HepG2 (cell line): ENCODE data around the gene OGFOD3. TPM values are rescaled to one million over a fixed set of nuclear protein-coding genes. Genes with fewer than 3 reads are reported as not detected.

Experiments
- ATAC-seq: fragments of 200-7000 bp; cut with Tn5 transposase; 3 replicates; pipeline ENCODE4 v1.9.1; 2020; ENCODE audit warnings: mild to moderate bottlenecking, moderate library complexity
- BruUV-seq: library from RNA; stranded (reverse); fragments of 400-500 nt; replicated peaks from 2 replicates; lab custom pipeline; 2021; lab: Mats Ljungman, UMichigan
- CTCF ChIA-PET: fragments of 300-600 bp; formaldehyde crosslinking; extraction: SDS; loops from one replicate; lab custom pipeline; 2021; ENCODE audit warnings: low total read pairs, inconsistent platforms, low intra/inter-chr PET ratio; lab: Yijun Ruan, JAX
- POLR2A ChIA-PET: fragments of 350-600 bp; sonication (Branson Sonifier 250); formaldehyde crosslinking; loops from one replicate; lab custom pipeline; 2020; ENCODE audit warnings: antibody characterized with exemption, inconsistent platforms; lab: Yijun Ruan, JAX
- DNase-seq: peaks from one replicate; pipeline ENCODE4 v3.0.0-alpha.2; 2015; ENCODE audit warnings: low spot score
- FAIRE-seq: peaks from 3 replicates; lab custom pipeline; 2011; peaks lifted over from hg19 to GRCh38; lab: Jason Lieb, UNC
- H2AFZ ChIP-seq: one replicate; pipeline ENCODE4 v1.6.1; 2011; ENCODE audit warnings: low read length, inconsistent platforms
- H3K27ac ChIP-seq: fragments of 300-600 bp; 3 replicates; pipeline ENCODE4 v1.8.0; 2011; ENCODE audit warnings: mixed run types, mild to moderate bottlenecking, mixed read lengths, low read length, inconsistent platforms; ENCODE audit not compliant: insufficient read depth; ENCODE audit errors: extremely low read length
- H3K27me3 ChIP-seq, 2 experiments: fragments of 200-600 bp in 1 of 2; 2 replicates in 1 of 2; 3 replicates in 1 of 2; pipeline versions ENCODE4 v1.6.0 to v1.8.0; 2011; ENCODE audit warnings: low read length in 2 of 2, mild to moderate bottlenecking in 2 of 2, moderate library complexity in 2 of 2, inconsistent platforms in 1 of 2; ENCODE audit not compliant: insufficient read depth in 2 of 2, control insufficient read depth in 1 of 2
- H3K36me3 ChIP-seq, 2 experiments: fragments of 200-600 bp in 1 of 2; replicated peaks in 1 of 2; 2 replicates in 1 of 2; 3 replicates in 1 of 2; pipeline versions ENCODE4 v1.5.1 to v1.8.0; 2011; ENCODE audit warnings: low read length in 2 of 2, inconsistent platforms in 1 of 2; ENCODE audit not compliant: insufficient read depth in 2 of 2, control insufficient read depth in 1 of 2
- H3K4me1 ChIP-seq: 2 replicates; pipeline ENCODE4 v1.5.1; 2012; ENCODE audit warnings: low read length, inconsistent platforms; ENCODE audit not compliant: insufficient read depth
- H3K4me2 ChIP-seq: 2 replicates; pipeline ENCODE4 v1.6.0; 2011; ENCODE audit warnings: low read depth, low read length, inconsistent platforms
- H3K4me3 ChIP-seq, 3 experiments: fragments of 200-600 bp in 1 of 3; sonication (generic), shearing (Covaris generic) in 1 of 3; replicated peaks in 1 of 3; 2 replicates each; pipeline ENCODE4 v1.5.1; 2011 to 2016; ENCODE audit warnings: low read length in 3 of 3, inconsistent platforms in 2 of 3, low read depth in 2 of 3, mild to moderate bottlenecking in 2 of 3, control low read depth in 1 of 3, mixed read lengths in 1 of 3; ENCODE audit not compliant: insufficient read depth in 1 of 3
- H3K79me2 ChIP-seq: one replicate; pipeline ENCODE4 v1.6.1; 2011; ENCODE audit warnings: low read length, inconsistent platforms; ENCODE audit not compliant: insufficient read depth
- H3K9ac ChIP-seq: 2 replicates; pipeline ENCODE4 v1.6.0; 2011; ENCODE audit warnings: mild to moderate bottlenecking, low read depth, low read length, inconsistent platforms; ENCODE audit not compliant: insufficient read depth
- H3K9me3 ChIP-seq: 2 replicates; pipeline ENCODE4 v1.5.1; 2012; ENCODE audit warnings: mild to moderate bottlenecking, low read length
- H4K20me1 ChIP-seq: 2 replicates; pipeline ENCODE4 v1.6.0; 2011; ENCODE audit warnings: inconsistent platforms, mild to moderate bottlenecking, low read length, moderate library complexity; ENCODE audit not compliant: insufficient read depth
- AGO2 ChIP-seq: fragments of 200-400 bp; formaldehyde crosslinking; optimal IDR thresholded peaks from 2 replicates; pipeline ENCODE3; 2017; ENCODE audit warnings: mild to moderate bottlenecking, low read depth, low read length, moderate library complexity
- ARNT ChIP-seq: fragments of 450-650 bp; IDR thresholded peaks from 2 replicates; pipeline ENCODE4 v1.6.1; 2017
- ATF7 ChIP-seq, 2 experiments: fragments of 450-650 bp in 1 of 2; sonication (generic) in 1 of 2; formaldehyde crosslinking in 1 of 2; IDR thresholded peaks; 2 replicates each; pipeline versions ENCODE4 v1.4.0 to v1.6.1; 2016 to 2020; ENCODE audit warnings: antibody characterized with exemption in 1 of 2, mild to moderate bottlenecking in 1 of 2, missing genetic modification reagents in 1 of 2
- CERS6 ChIP-seq: sonication (generic); formaldehyde crosslinking; IDR thresholded peaks from 2 replicates; pipeline ENCODE4 v1.5.0; 2020; ENCODE audit warnings: missing genetic modification reagents
- EZH2 ChIP-seq: conservative IDR thresholded peaks from 2 replicates; pipeline ENCODE4 v1.6.1; 2012; ENCODE audit warnings: mild to moderate bottlenecking, low read depth, low read length, moderate library complexity
- FOXM1 ChIP-seq: sonication (generic); formaldehyde crosslinking; IDR thresholded peaks from 2 replicates; pipeline ENCODE4 v1.5.0; 2020; ENCODE audit warnings: missing genetic modification reagents
- MED13 ChIP-seq: sonication (generic); formaldehyde crosslinking; IDR thresholded peaks from 2 replicates; pipeline ENCODE4 v1.5.0; 2020; ENCODE audit warnings: missing genetic modification reagents
- MIER2 ChIP-seq: IDR thresholded peaks from 2 replicates; pipeline ENCODE4 v1.6.1; 2016; ENCODE audit warnings: missing biosample characterization, missing genetic modification reagents
- NFIC ChIP-seq: IDR thresholded peaks from 2 replicates; pipeline ENCODE4 v1.6.1; 2012; ENCODE audit warnings: mild to moderate bottlenecking, low read length, inconsistent platforms
- PREB ChIP-seq: sonication (generic); formaldehyde crosslinking; IDR thresholded peaks from 2 replicates; pipeline ENCODE4 v1.4.0; 2020; ENCODE audit warnings: missing genetic modification reagents
- RFX5 ChIP-seq: IDR thresholded peaks from 2 replicates; pipeline ENCODE4 v1.6.1; 2011; ENCODE audit warnings: low read depth, low read length, improper control_type of control experiment
- SP5 ChIP-seq: IDR thresholded peaks from 2 replicates; pipeline ENCODE4 v1.6.1; 2016; ENCODE audit warnings: low read depth, borderline replicate concordance
- TCF12 ChIP-seq, 2 experiments: fragments of 450-650 bp in 1 of 2; sonication (generic) in 1 of 2; formaldehyde crosslinking in 1 of 2; IDR thresholded peaks; 2 replicates each; pipeline versions ENCODE4 v1.6.1 to v1.8.0; 2017 to 2022; ENCODE audit warnings: antibody characterized with exemption in 1 of 2, mild to moderate bottlenecking in 1 of 2, missing genetic modification reagents in 1 of 2, moderate library complexity in 1 of 2
- ZBTB38 ChIP-seq: sonication (generic); formaldehyde crosslinking; IDR thresholded peaks from 2 replicates; pipeline ENCODE4 v1.5.1; 2020; ENCODE audit warnings: mild to moderate bottlenecking, missing genetic modification reagents
- ZBTB44 ChIP-seq: sonication (generic); formaldehyde crosslinking; IDR thresholded peaks from 2 replicates; pipeline ENCODE4 v1.4.0; 2020; ENCODE audit warnings: missing genetic modification reagents
- ZNF431 ChIP-seq: sonication (generic); formaldehyde crosslinking; IDR thresholded peaks from 2 replicates; pipeline ENCODE4 v1.9.0; 2022; ENCODE audit warnings: missing genetic modification reagents, low read depth, mild to moderate bottlenecking, borderline replicate concordance
- ZNF691 ChIP-seq: sonication (generic); formaldehyde crosslinking; IDR thresholded peaks from 2 replicates; pipeline ENCODE4 v1.4.0; 2020; ENCODE audit warnings: missing genetic modification reagents, low read depth, mild to moderate bottlenecking, borderline replicate concordance
- ZNF83 ChIP-seq: sonication (generic); formaldehyde crosslinking; IDR thresholded peaks from 2 replicates; pipeline ENCODE4 v1.4.0; 2020; ENCODE audit warnings: missing genetic modification reagents, mild to moderate bottlenecking, borderline replicate concordance
- WGBS: methylation state at CpG from one replicate; pipeline ENCODE4 v1.1.6; 2017; ENCODE audit warnings: low lambda C conversion rate; 5-methylcytosine and 5-hydroxymethylcytosine counted together
- in situ Hi-C: cut with HindIII; loops from 2 replicates; pipeline ENCODE4 v1.10.0; 2017; ENCODE audit warnings: low pct_unique_long_range_greater_than_20kb; ENCODE audit not compliant: extremely low pct_ligation_motif_present
- intact Hi-C: fragments of 100-400 bp; cut with micrococcal nuclease; formaldehyde crosslinking; loops from one replicate; pipeline ENCODE4 v1.10.0; 2022; ENCODE audit not compliant: unreplicated experiment
- polyA plus RNA-seq, 8 experiments: library from polyadenylated mRNA; depleted of rRNA in 3 of 8; stranded (reverse) in 7 of 8; unstranded in 1 of 8; fragments of >200 nt; fragmentation: Illumina TruSeq in 4 of 8; extraction: Trizol in 4 of 8; gene quantifications; 2 replicates each; pipeline versions ENCODE4 v1.2.1 to v1.2.3, GENCODE V29; 2011 to 2016; ENCODE audit warnings: low read depth in 4 of 8, missing spikeins in 1 of 8, mixed read lengths in 1 of 8; ENCODE audit not compliant: insufficient read depth in 1 of 8
- total RNA-seq, 5 experiments: library from RNA; depleted of rRNA; stranded (reverse); fragments of >200 nt; fragmentation: Illumina TruSeq; extraction: Trizol; gene quantifications; 2 replicates each; pipeline ENCODE4 v1.2.3, GENCODE V29; 2016; ENCODE audit warnings: low read depth in 1 of 5
- TF ChIP-seq, protein P1 (sequence below): IDR thresholded peaks from 2 replicates; pipeline ENCODE4 v1.6.1; 2018; ENCODE audit warnings: missing genetic modification reagents

The OGFOD3 gene
- total and polyA plus RNA-seq, 2 of the 13 experiments (the other 11 are each of a cell fraction or from before 2014, with no cell fraction given): 40.0 to 42.1 TPM

- Histone ChIP-seq H3K4me1 (peaks cover 15% of the 10 kb centered on the region), H3K4me3 (no peak overlapping the region), H3K27ac (no peak overlapping the region), H3K9me3 (no peaks in the 10 kb centered on the region), H4K20me1 (no peaks in the 10 kb centered on the region), H3K36me3 (peaks cover 8 to 17% of the 10 kb centered on the region in 2 experiments; a peak in 4 of 5 replicates), H3K9ac (no peak overlapping the region), H3K4me2 (no peak overlapping the region), H3K79me2 (no peaks in the 10 kb centered on the region), H3K27me3 (peaks cover 5 to 23% of the 10 kb centered on the region in 2 experiments; a peak in 3 of 5 replicates), H2AFZ (no peak overlapping the region)
- FAIRE-seq: no peak
- WGBS: 90% methylated on average over 31 of the region's 34 CpGs
- ATAC-seq: no peak
- CTCF ChIA-PET: no interaction called here
- intact Hi-C loops (no loop called here), in situ Hi-C loops (no loop called here)
- no peak for DNase-seq
- POLR2A ChIA-PET: no interaction called here
- no TSS peak for BruUV-seq
- TF ChIP-seq EZH2 (no peak), ZBTB44 (CRISPR knock-in tag) (no peak), PREB (CRISPR knock-in tag) (no peak), FOXM1 (CRISPR knock-in tag) (no peak), TCF12 (IDR thresholded peaks at IDR 0.05) (no peak), TCF12 (CRISPR knock-in tag; IDR thresholded peaks at IDR 0.05) (no peak), RFX5 (no peak), ARNT (no peak), ZNF691 (no peak), SP5 (CRISPR knock-in tag) (no peak), ATF7 (IDR thresholded peaks at IDR 0.05) (peak; percentile 65), ATF7 (CRISPR knock-in tag; IDR thresholded peaks at IDR 0.05) (no peak), MED13 (CRISPR knock-in tag) (no peak), CERS6 (CRISPR knock-in tag) (no peak), NFIC (no peak), ZBTB38 (CRISPR knock-in tag) (no peak), ZNF83 (no peak), MIER2 (CRISPR knock-in tag) (no peak), AGO2 (peak; percentile 89), ZNF431 (CRISPR knock-in tag) (no peak)
- TF ChIP-seq, protein P1, sequence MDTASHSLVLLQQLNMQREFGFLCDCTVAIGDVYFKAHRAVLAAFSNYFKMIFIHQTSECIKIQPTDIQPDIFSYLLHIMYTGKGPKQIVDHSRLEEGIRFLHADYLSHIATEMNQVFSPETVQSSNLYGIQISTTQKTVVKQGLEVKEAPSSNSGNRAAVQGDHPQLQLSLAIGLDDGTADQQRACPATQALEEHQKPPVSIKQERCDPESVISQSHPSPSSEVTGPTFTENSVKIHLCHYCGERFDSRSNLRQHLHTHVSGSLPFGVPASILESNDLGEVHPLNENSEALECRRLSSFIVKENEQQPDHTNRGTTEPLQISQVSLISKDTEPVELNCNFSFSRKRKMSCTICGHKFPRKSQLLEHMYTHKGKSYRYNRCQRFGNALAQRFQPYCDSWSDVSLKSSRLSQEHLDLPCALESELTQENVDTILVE (CRISPR knock-in tag): no peak
Observed at GRCh38 chr17:82390015-82390859, 28.1 kb downstream of the OGFOD3 start.
